Uterine smooth muscle cell (primary cell): ENCODE data around the gene CSMD2. TPM values are rescaled to one million over a fixed set of nuclear protein-coding genes. Genes with fewer than 3 reads are reported as not detected.

Source experiments
- total RNA-seq: library from RNA; depleted of rRNA; stranded (reverse); fragments of >200 nt; gene quantifications from 2 replicates; pipeline ENCODE4 v1.2.3, GENCODE V29; 2014

The CSMD2 gene
- total RNA-seq: 5.8 and 10.1 TPM in 2 replicates

GRCh38 chr1:34164771-34165391 is at the start of gene CSMD2:
Gene CSMD2, minus strand, starts transcription at chr1:34165230. Its CDS starts 133 bp downstream, at chr1:34165097.

GRCh38 chr1:34176830-34177603 is 12.0 kb upstream of the CSMD2 start, which contains the start of gene C1orf94:
Gene C1orf94, plus strand, starts transcription at chr1:34176907. Its CDS starts 883 bp downstream, at chr1:34177790.

GRCh38 chr1:33863779-33864178 is 301.3 kb downstream of the CSMD2 start, which contains the start of gene HMGB4:
Gene HMGB4, plus strand, starts transcription at chr1:33864079. Its CDS starts 113 bp downstream, at chr1:33864192.

GRCh38 chr1:33472269-33472980 is 692.6 kb downstream of the CSMD2 start, which contains the start of gene ZSCAN20:
Gene ZSCAN20, plus strand, starts transcription at chr1:33472645. Its CDS starts 6,644 bp downstream, at chr1:33479289.

Other genes starting within 250 kb of the CSMD2 start
- gene C1orf94, start 11.7 kb upstream of the CSMD2 start, total RNA-seq: under 0.01 and 0.12 TPM in 2 replicates